ENCODE data around the gene ASPG.

Gene ASPG

GRCh38 chr14:104114421-104115130 is 29.1 kb downstream of the ASPG start:
- TF ChIP-seq RARB (CRISPR knock-in tag; IDR thresholded peaks at IDR 0.05) = no peak
- no peak for TF ChIP-seq ZNF565 (CRISPR knock-in tag; conservative IDR thresholded peaks at IDR 0.05; ENCODE audit: low read depth)
- TF ChIP-seq TOX (CRISPR knock-in tag; IDR thresholded peaks at IDR 0.05; ENCODE audit: borderline replicate concordance) = no peak
- no peak for TF ChIP-seq TSHZ2 (CRISPR knock-in tag; IDR thresholded peaks at IDR 0.05)
- TF ChIP-seq PPARA (CRISPR knock-in tag; IDR thresholded peaks at IDR 0.05; ENCODE audit: borderline replicate concordance) = no peak

DNA sequence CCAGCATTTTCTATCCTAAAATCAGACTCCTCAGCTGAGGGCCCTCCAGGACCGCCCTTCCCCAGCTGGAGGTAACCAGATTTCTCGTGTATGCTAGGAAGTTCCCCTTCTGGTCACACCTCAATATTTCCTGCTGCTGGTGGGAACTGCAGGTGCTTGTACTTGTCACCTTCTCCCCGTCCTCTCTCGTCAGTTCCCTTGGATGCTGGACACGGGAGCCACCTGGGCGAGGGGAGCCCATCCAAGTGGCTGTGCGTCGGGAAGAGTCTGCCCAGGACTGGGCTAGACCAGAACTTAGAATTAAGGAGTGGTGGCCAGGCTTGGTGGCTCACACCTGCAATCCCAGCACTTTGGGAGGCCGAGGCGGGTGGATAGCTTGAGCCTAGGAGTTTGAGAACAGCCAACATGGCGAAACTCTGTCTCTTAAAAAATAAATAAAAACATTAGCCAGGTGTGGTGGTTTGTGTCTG is 29.7 kb downstream of the ASPG start:
- ATAC-seq = no peak

More at GRCh38 chr14:104114421-104115130, 29.1 kb downstream of the ASPG start:
- ATAC-seq = no peak

GRCh38 chr14:104115691-104116287 is 30.3 kb downstream of the ASPG start:
- TF ChIP-seq ZFP30 (CRISPR knock-in tag; IDR thresholded peaks at IDR 0.05) (no peak), TSHZ2 (CRISPR knock-in tag; IDR thresholded peaks at IDR 0.05) (no peak), ISL1 (CRISPR knock-in tag; IDR thresholded peaks at IDR 0.05) (no peak)
- ATAC-seq = no peak

More for the DNA sequence above, 29.7 kb downstream of the ASPG start:
- TF ChIP-seq ZNF8 (CRISPR knock-in tag; IDR thresholded peaks at IDR 0.05) (no peak), GLIS3 (CRISPR knock-in tag; IDR thresholded peaks at IDR 0.05) (no peak), ZC3H10 (CRISPR knock-in tag; IDR thresholded peaks at IDR 0.05) (no peak)
- TF ChIP-seq, protein P1, sequence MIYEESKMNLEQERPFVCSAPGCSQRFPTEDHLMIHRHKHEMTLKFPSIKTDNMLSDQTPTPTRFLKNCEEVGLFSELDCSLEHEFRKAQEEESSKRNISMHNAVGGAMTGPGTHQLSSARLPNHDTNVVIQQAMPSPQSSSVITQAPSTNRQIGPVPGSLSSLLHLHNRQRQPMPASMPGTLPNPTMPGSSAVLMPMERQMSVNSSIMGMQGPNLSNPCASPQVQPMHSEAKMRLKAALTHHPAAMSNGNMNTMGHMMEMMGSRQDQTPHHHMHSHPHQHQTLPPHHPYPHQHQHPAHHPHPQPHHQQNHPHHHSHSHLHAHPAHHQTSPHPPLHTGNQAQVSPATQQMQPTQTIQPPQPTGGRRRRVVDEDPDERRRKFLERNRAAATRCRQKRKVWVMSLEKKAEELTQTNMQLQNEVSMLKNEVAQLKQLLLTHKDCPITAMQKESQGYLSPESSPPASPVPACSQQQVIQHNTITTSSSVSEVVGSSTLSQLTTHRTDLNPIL (CRISPR knock-in tag; IDR thresholded peaks at IDR 0.05; ENCODE audit: low read depth) = no peak

GRCh38 chr14:104116288-104116755 is 30.8 kb downstream of the ASPG start:
- no peak for TF ChIP-seq CSDC2 (CRISPR knock-in tag; IDR thresholded peaks at IDR 0.05)
- TF ChIP-seq ZC3H10 (CRISPR knock-in tag; IDR thresholded peaks at IDR 0.05) = no peak
- no peak for TF ChIP-seq ESRRG (CRISPR knock-in tag; IDR thresholded peaks at IDR 0.05)

GRCh38 chr14:104116756-104117340 is 31.3 kb downstream of the ASPG start:
- no peak for ATAC-seq
- TF ChIP-seq ISL1 (CRISPR knock-in tag; IDR thresholded peaks at IDR 0.05) (no peak), CSDC2 (CRISPR knock-in tag; IDR thresholded peaks at IDR 0.05) (no peak), BACH2 (CRISPR knock-in tag; IDR thresholded peaks at IDR 0.05; ENCODE audit: borderline replicate concordance) (no peak), ARNTL (CRISPR knock-in tag; IDR thresholded peaks at IDR 0.05; ENCODE audit: borderline replicate concordance, low read depth) (no peak), ZFP30 (CRISPR knock-in tag; IDR thresholded peaks at IDR 0.05) (no peak), SNAI2 (CRISPR knock-in tag; IDR thresholded peaks at IDR 0.05) (no peak), ZFP3 (CRISPR knock-in tag; IDR thresholded peaks at IDR 0.05) (no peak), ZNF8 (CRISPR knock-in tag; IDR thresholded peaks at IDR 0.05) (no peak), RARB (CRISPR knock-in tag; IDR thresholded peaks at IDR 0.05) (no peak), GLIS3 (CRISPR knock-in tag; IDR thresholded peaks at IDR 0.05) (no peak), ZNF565 (CRISPR knock-in tag; conservative IDR thresholded peaks at IDR 0.05; ENCODE audit: low read depth) (no peak), ESRRG (CRISPR knock-in tag; IDR thresholded peaks at IDR 0.05) (no peak)
- TF ChIP-seq, protein P2, sequence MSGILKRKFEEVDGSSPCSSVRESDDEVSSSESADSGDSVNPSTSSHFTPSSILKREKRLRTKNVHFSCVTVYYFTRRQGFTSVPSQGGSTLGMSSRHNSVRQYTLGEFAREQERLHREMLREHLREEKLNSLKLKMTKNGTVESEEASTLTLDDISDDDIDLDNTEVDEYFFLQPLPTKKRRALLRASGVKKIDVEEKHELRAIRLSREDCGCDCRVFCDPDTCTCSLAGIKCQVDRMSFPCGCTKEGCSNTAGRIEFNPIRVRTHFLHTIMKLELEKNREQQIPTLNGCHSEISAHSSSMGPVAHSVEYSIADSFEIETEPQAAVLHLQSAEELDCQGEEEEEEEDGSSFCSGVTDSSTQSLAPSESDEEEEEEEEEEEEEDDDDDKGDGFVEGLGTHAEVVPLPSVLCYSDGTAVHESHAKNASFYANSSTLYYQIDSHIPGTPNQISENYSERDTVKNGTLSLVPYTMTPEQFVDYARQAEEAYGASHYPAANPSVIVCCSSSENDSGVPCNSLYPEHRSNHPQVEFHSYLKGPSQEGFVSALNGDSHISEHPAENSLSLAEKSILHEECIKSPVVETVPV (CRISPR knock-in tag; IDR thresholded peaks at IDR 0.05) = no peak
- TF ChIP-seq, protein P1 (CRISPR knock-in tag; IDR thresholded peaks at IDR 0.05; ENCODE audit: low read depth) = no peak
- TF ChIP-seq, protein P3, sequence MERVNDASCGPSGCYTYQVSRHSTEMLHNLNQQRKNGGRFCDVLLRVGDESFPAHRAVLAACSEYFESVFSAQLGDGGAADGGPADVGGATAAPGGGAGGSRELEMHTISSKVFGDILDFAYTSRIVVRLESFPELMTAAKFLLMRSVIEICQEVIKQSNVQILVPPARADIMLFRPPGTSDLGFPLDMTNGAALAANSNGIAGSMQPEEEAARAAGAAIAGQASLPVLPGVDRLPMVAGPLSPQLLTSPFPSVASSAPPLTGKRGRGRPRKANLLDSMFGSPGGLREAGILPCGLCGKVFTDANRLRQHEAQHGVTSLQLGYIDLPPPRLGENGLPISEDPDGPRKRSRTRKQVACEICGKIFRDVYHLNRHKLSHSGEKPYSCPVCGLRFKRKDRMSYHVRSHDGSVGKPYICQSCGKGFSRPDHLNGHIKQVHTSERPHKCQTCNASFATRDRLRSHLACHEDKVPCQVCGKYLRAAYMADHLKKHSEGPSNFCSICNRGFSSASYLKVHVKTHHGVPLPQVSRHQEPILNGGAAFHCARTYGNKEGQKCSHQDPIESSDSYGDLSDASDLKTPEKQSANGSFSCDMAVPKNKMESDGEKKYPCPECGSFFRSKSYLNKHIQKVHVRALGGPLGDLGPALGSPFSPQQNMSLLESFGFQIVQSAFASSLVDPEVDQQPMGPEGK (CRISPR knock-in tag; IDR thresholded peaks at IDR 0.05; ENCODE audit: borderline replicate concordance) = no peak

More at GRCh38 chr14:104116288-104116755, 30.8 kb downstream of the ASPG start:
- ATAC-seq = no peak
